Measurements from ENCODE around the gene MGAT3. TPM values are rescaled to one million over a fixed set of nuclear protein-coding genes. Genes with fewer than 3 reads are reported as not detected.

Gene MGAT3
- polyA plus RNA-seq, 3 donors: 3.0 to 17.9 (median 3.5) TPM

GRCh38 chr22:39444247-39444800 lies 12.5 kb upstream of the MGAT3 start:
- no peak overlapping the region for H3K27ac ChIP-seq (ENCODE audit: low read depth, low read length)
- WGBS, 3 donors: 76 to 94% (median 85%) methylated on average over 7 of the region's 7 CpGs

GRCh38 chr22:39444937-39445465 lies 11.8 kb upstream of the MGAT3 start:
- WGBS, 3 donors: 86 to 90% (median 87%) methylated on average over 11 of the region's 11 CpGs
- H3K27ac ChIP-seq (ENCODE audit: low read depth, low read length): no peak overlapping the region

DNA sequence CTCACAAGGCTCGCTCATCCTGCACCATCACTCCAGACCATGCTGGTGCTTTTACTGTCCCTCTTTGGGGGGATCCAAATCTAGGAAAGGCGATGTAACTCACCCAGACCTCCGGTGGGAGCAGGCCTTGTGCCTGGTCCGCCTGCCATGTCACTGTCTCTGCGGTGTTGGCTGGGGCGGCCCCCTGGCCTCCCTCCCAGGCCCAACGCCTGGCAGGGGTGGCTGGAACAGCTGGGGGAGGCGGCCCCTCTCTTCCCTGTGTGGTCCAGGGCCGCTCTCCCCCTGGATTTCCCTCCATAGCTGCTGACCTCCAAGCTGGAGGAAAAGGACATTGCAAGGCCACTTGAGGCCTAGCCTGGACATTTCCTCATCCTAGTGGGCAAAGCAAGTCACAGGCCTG lies 11.1 kb upstream of the MGAT3 start:
- no peak overlapping the region for H3K27ac ChIP-seq (ENCODE audit: low read depth, low read length)
- 80 to 91% (median 81%) methylated on average over 8 to 9 of the region's 9 CpGs for WGBS, 3 donors

GRCh38 chr22:39446239-39446721 lies 10.5 kb upstream of the MGAT3 start:
- WGBS, 3 donors: 71 to 80% (median 77%) methylated on average over 13 of the region's 13 CpGs
- no peak overlapping the region for H3K27ac ChIP-seq (ENCODE audit: low read depth, low read length)

- no peak overlapping the region for H3K27ac ChIP-seq (ENCODE audit: low read depth, low read length)
- whole genome bisulfite sequencing, 3 donors: 69 to 84% (median 77%) methylated on average over 19 of the region's 19 CpGs
These were observed 8.4 kb upstream of the MGAT3 start for GRCh38 chr22:39448205-39449054.

DNA sequence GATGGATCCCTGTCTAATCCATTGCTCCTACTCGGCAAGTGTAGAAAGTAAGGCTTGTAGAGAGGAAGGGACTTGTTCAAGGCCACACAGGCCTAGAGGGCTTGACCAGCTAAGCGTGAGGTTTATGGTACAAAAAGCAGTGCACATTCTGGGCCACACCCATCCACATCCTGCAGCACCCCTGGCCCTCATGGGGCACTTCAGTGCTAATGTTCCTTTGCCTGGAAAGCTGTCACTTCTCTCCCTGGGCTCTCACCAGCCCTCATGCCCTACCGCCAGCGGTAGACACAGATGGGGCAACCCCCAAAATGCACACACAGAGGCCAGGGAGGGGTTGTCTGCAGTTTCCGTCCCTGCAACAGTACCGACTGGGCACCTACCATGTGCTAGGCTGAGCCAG lies 7.1 kb upstream of the MGAT3 start:
- WGBS, 3 donors: 81 to 91% (median 91%) methylated on average over 6 of the region's 6 CpGs
- H3K27ac ChIP-seq (ENCODE audit: low read depth, low read length): no peak overlapping the region

GRCh38 chr22:39450258-39450955 lies 6.4 kb upstream of the MGAT3 start:
- 91 to 95% (median 91%) methylated on average over 13 of the region's 13 CpGs for WGBS, 3 donors
- H3K27ac ChIP-seq (ENCODE audit: low read depth, low read length): no peak overlapping the region

DNA sequence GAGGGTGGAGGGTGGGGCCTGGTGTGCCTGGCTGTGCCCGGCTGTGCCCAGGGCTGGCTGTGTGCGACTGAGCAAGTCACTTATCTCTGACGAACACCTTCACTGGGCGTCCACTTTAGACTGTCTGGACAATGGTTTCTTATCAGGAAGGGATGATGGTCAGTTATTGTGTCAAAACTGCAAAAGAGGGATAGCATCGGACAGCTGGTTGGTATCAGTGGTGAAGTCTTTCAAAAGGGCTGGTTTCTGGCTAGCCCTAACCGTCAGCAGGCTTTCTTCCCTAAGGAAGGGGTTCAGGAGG lies 4.1 kb upstream of the MGAT3 start:
- no peak overlapping the region for H3K27ac ChIP-seq (ENCODE audit: low read depth, low read length)
- 74 to 78% (median 76%) methylated on average over 6 of the region's 6 CpGs for WGBS, 3 donors

- H3K27ac ChIP-seq (ENCODE audit: low read depth, low read length): no peak overlapping the region
- whole genome bisulfite sequencing, 3 donors: 74 to 79% (median 76%) methylated on average over 9 of the region's 9 CpGs
These were observed 2.9 kb upstream of the MGAT3 start for GRCh38 chr22:39453765-39454378.

DNA sequence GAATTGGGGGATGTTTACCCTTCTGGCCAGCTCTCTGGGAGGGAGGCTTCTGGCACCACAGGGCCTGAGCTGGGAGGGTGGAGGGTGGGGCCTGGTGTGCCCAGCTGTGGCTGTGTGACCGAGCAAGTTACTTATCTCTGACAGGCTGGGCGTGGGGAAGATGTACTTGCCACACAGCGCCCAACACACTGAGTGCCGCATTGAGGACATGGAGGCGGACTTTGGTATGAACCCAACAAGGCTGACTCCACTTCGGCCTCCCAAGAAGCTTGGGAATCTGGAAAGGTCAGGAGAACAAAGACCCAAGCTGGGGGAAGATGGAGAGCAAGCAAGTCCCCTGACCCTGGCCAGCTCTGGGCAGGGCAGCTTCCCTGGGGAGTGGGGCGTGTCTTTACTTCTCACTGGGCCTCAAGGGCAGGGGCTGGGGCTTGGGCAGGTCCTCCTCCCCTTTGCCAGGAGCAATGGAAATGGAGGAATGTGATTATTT lies 2.4 kb upstream of the MGAT3 start:
- WGBS, 3 donors: 57 to 61% (median 57%) methylated on average over 7 of the region's 7 CpGs
- no peak overlapping the region for H3K27ac ChIP-seq (ENCODE audit: low read depth, low read length)

GRCh38 chr22:39457198-39457555 lies 365 bp downstream of the MGAT3 start:
- 0 to 2% (median 1%) methylated on average over 4 to 62 of the region's 63 CpGs for WGBS, 3 donors

GRCh38 chr22:39457556-39458443 lies 988 bp downstream of the MGAT3 start:
- H3K27ac ChIP-seq (ENCODE audit: low read depth, low read length): no peak overlapping the region
- 1 to 2% (median 2%) methylated on average over 53 to 77 of the region's 83 CpGs for WGBS, 3 donors

More at GRCh38 chr22:39457198-39457555, 365 bp downstream of the MGAT3 start:
- no peak overlapping the region for H3K27ac ChIP-seq (ENCODE audit: low read depth, low read length)

DNA sequence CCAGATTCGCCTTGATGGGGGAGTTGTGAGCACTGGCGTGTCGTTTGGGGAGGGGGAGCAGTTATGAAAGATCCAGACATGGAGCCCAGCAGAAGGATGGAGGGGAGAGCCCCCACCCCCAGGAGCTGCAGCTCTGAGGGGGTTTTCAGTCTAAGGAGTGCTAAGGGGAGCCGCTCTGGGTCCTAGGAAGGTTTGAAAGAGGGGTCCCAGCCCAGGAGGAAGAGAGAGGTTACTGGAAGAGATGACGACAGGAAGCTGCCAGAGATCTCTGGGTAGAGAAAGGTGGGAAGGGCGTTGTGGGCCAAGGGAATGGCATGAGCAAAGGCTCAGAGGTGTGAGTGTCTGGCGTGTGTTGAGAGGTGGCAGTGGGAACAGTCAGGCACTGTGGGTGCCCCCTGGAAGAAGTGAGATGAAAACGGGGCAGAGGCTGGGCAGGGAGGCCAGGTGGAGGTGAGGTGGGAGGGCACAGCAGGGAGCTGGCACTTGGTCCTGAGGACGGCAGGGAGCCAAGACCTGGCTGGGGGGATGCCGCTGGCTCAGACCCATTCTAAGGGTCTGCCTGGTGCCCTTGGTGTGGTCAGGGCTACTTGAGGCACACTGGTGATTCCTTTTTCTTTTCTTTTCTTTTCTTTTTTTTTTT lies 1.8 kb downstream of the MGAT3 start:
- WGBS, 3 donors: 53 to 63% (median 56%) methylated on average over 10 of the region's 10 CpGs

DNA sequence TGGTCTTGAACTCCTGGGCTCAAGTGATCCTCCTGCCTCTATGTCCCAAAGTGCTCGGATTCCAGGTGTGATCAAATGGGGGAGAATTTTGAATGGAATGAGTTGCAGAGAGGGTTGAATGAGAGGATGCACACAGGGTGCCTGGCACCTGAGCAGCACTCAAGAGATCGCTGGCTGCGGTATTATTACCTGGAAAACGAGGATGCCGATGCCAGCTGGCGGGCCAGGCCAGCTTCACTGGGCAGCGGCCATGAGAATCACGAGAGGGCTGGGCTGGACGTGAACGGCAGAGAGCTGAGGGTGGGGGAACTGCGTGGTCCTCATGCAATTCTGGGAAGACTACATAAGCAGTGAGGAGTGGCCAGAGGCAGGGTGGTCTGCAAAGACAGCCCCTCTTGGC lies 2.9 kb downstream of the MGAT3 start:
- H3K27ac ChIP-seq (ENCODE audit: low read depth, low read length): no peak overlapping the region
- 75 to 79% (median 76%) methylated on average over 11 of the region's 11 CpGs for WGBS, 3 donors

More for the DNA sequence above, 1.8 kb downstream of the MGAT3 start:
- H3K27ac ChIP-seq (ENCODE audit: low read depth, low read length): no peak overlapping the region

- 43 to 68% (median 44%) methylated on average over 13 of the region's 13 CpGs for WGBS, 3 donors
- no peak overlapping the region for H3K27ac ChIP-seq (ENCODE audit: low read depth, low read length)
These were observed 5.8 kb downstream of the MGAT3 start for GRCh38 chr22:39462443-39463221.

- 84 to 91% (median 87%) methylated on average over 6 of the region's 6 CpGs for WGBS, 3 donors
- H3K27ac ChIP-seq (ENCODE audit: low read depth, low read length): no peak overlapping the region
These were observed 6.5 kb downstream of the MGAT3 start for GRCh38 chr22:39463277-39463676.

All from adipose tissue (tissue), 3 donors.